ENCODE measurements around the gene CLEC4E. TPM values are rescaled to one million over a fixed set of nuclear protein-coding genes. Genes with fewer than 3 reads are reported as not detected.
"Not testable (repeated sequence)": the region's sequence is repeated elsewhere in the genome, so short reads cannot be mapped to it uniquely, and the experiment has no call there.

The CLEC4E gene
- polyA plus RNA-seq, 1 donor = not detected

DNA sequence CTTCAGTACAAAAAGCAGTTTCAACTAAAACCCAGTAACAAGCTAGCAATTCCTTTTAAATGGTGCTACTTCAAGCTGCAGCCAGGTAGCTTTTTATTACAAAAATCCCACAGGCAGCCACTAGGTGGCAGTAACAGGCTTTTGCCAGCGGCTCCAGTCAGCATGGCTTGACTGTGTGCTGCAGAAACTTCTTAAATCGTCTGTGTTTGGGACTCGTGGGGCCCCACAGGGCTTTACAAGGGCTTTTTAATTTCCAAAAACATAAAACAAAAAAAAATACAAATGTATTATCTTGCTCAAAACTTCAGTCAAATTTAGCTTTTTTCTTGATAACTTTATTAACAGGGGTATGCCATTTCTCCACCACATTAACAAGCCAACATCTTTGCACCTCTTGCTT is 3.6 kb upstream of the CLEC4E start:
- Histone ChIP-seq H3K27me3 (ENCODE audit: control insufficient read depth, insufficient read depth, low read length) (peaks cover 2% of the 10 kb centered on the region), H3K27ac (ENCODE audit: low read length) (no peak overlapping the region), H3K36me3 (ENCODE audit: control insufficient read depth, insufficient read depth, low read length) (no peaks in the 10 kb centered on the region), H3K4me1 (ENCODE audit: control insufficient read depth, insufficient read depth, low read length) (no peaks in the 10 kb centered on the region), H3K4me3 (ENCODE audit: low read length) (no peak overlapping the region), H3K9me3 (ENCODE audit: control insufficient read depth, low read depth, low read length) (no peaks in the 10 kb centered on the region)
- no CpG with 5 or more reads among the region's 3 CpGs for WGBS (ENCODE audit: insufficient coverage, low lambda C conversion rate)
- DNase-seq = peak; percentile 45 to 58

DNA sequence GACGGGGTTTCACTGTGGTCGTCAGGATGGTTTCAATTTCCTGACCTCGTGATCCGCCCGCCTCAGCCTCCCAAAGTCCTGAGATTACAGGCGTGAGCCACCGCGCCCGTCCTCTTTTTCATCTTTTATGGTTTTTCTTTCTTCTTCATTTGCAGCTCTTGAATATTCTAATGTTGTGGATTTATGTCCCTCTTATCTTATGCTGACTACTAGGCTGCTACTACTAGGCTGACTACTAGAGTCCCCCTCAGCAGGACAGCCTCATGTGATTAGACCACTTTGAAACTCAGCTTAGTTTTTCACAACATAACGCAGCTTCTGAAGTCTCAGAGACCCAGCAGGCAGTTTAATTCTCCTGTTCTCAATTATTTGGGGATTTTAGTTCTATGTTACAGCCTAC is 857 bp upstream of the CLEC4E start:
- Histone ChIP-seq H3K27ac (ENCODE audit: low read length) (no peak overlapping the region), H3K4me1 (ENCODE audit: control insufficient read depth, insufficient read depth, low read length) (no peaks in the 10 kb centered on the region)

DNA sequence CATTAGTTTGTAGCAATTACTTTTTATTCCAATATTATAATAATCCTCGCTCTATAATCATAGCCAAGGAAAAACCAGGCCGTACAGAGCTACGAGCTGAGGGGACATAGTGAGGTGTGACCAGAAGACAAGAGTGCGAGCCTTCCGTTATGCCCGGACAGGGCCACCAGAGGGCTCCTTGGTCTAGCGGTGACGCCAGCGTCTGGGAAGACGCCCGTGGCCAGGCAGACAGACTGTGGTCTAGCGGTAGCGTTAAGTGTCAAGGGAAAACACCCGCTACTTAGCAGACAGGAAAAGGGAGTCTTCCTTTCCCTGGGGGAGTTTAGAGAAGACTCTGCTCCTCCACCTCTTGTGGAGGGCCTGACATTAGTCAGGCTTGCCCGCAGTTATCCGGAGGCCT is 2.9 kb downstream of the CLEC4E start:
- H3K4me3 ChIP-seq (ENCODE audit: low read length); H3K27me3 ChIP-seq (ENCODE audit: control insufficient read depth, insufficient read depth, low read length); H3K4me1 ChIP-seq (ENCODE audit: control insufficient read depth, insufficient read depth, low read length); H3K27ac ChIP-seq (ENCODE audit: low read length); H3K36me3 ChIP-seq (ENCODE audit: control insufficient read depth, insufficient read depth, low read length); H3K9me3 ChIP-seq (ENCODE audit: control insufficient read depth, low read depth, low read length); DNase-seq: not testable (repeated sequence)
- WGBS (ENCODE audit: insufficient coverage, low lambda C conversion rate) = no CpG with 5 or more reads among the region's 16 CpGs

More for the DNA sequence above, 857 bp upstream of the CLEC4E start:
- Histone ChIP-seq H3K4me3 (ENCODE audit: low read length) (no peak overlapping the region), H3K27me3 (ENCODE audit: control insufficient read depth, insufficient read depth, low read length) (peaks cover 2% of the 10 kb centered on the region), H3K9me3 (ENCODE audit: control insufficient read depth, low read depth, low read length) (no peaks in the 10 kb centered on the region), H3K36me3 (ENCODE audit: control insufficient read depth, insufficient read depth, low read length) (no peaks in the 10 kb centered on the region)
- DNase-seq = no peak
- WGBS (ENCODE audit: insufficient coverage, low lambda C conversion rate) = 100% methylated on average over 3 of the region's 10 CpGs

DNA sequence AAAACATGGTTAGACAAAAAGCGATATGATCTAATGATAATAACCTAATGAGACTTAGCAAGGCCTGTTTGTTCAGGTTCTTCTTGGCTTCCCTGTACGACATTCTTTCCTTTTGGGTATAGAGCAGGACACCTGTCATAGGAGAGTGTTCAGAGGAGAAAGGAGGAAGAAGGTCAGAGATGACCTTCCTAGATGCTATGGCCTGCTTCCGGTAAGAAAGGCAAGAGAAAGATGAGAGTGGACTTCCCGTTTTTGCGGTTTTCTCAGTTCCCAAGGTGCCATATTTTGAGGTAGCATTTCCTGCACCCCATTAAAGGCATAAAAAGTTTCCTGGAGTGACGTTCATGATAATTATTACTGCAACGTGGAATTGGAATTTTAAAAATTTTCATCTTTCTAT is 8.7 kb downstream of the CLEC4E start:
- Histone ChIP-seq H3K27me3 (ENCODE audit: control insufficient read depth, insufficient read depth, low read length) (no peaks in the 10 kb centered on the region), H3K4me1 (ENCODE audit: control insufficient read depth, insufficient read depth, low read length) (no peaks in the 10 kb centered on the region), H3K36me3 (ENCODE audit: control insufficient read depth, insufficient read depth, low read length) (no peaks in the 10 kb centered on the region), H3K4me3 (ENCODE audit: low read length) (no peak overlapping the region), H3K9me3 (ENCODE audit: control insufficient read depth, low read depth, low read length) (no peaks in the 10 kb centered on the region), H3K27ac (ENCODE audit: low read length) (no peak overlapping the region)
- WGBS (ENCODE audit: insufficient coverage, low lambda C conversion rate) = 100% methylated on average over 1 of the region's 7 CpGs
- DNase-seq = no peak

DNA sequence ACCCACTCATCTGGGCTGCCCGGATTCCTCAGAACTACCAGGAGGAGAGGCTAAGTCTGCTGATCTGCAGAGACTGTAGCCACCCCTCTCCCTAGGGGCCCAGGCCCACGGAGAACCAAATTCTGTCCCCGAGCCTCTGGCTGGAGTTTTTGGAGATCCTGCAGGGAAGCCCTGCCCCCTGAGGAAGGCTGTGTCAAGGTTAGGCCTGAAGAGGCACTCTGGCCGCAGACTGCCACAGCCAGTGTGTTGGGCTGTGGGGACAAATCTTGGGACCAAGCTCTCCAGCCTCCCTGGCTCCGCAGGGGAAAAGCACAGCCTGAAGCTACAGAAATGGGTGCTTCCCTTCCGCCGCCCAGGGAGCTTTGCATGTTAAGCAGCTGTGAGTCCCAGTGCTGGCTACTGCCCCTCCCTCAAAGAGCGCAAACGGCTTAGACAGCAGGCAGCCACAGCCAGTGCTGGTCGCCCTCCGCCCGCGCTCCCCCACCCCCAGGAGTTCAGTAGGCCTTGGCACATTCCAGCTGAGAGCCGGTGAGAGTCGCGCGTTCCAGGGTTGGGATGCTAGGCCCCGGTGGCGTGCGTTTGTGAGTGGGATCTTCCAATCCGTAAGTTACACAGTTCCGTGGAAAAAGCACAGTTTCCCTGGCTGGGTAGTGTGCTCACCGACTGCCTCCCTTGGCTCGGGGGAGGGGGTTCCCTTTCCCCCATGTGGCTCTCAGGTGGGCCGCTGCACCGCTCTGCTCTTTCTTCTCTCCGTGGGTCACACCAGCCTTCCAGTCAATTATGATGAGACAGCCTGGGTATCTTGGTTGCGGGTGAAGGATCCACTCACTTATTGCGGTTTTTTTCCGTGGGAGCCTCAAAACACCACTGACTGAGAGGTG is 13.2 kb downstream of the CLEC4E start:
- Histone ChIP-seq H3K9me3 (ENCODE audit: control insufficient read depth, low read depth, low read length) (no peaks in the 10 kb centered on the region), H3K4me3 (ENCODE audit: low read length) (no peak overlapping the region), H3K4me1 (ENCODE audit: control insufficient read depth, insufficient read depth, low read length) (no peaks in the 10 kb centered on the region), H3K36me3 (ENCODE audit: control insufficient read depth, insufficient read depth, low read length) (no peaks in the 10 kb centered on the region), H3K27me3 (ENCODE audit: control insufficient read depth, insufficient read depth, low read length) (no peaks in the 10 kb centered on the region), H3K27ac (ENCODE audit: low read length) (no peak overlapping the region)
- WGBS (ENCODE audit: insufficient coverage, low lambda C conversion rate) = no CpG with 5 or more reads among the region's 30 CpGs
- DNase-seq = no peak

DNA sequence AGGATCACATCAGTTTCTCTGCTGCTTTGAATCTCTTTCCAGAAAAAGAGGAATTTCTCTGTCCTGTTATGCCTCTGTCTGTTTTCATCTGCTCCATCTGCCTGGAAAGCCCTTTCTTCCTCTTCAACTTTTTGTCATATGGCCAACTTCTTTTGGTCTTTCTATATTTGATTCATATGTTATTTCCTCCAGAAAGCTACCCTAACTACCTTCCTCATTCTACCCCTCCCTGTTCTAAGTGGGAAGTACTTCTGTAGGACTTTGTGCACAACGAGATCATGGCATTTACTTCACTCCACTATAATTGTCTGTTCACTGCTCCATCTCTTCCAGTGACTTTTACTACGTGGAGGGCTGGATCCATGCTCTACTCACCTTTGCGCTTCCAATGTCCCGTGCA is 21.5 kb downstream of the CLEC4E start:
- Histone ChIP-seq H3K27ac (ENCODE audit: low read length) (no peak overlapping the region), H3K4me3 (ENCODE audit: low read length) (no peak overlapping the region), H3K4me1 (ENCODE audit: control insufficient read depth, insufficient read depth, low read length) (no peaks in the 10 kb centered on the region), H3K36me3 (ENCODE audit: control insufficient read depth, insufficient read depth, low read length) (no peaks in the 10 kb centered on the region), H3K9me3 (ENCODE audit: control insufficient read depth, low read depth, low read length) (no peaks in the 10 kb centered on the region), H3K27me3 (ENCODE audit: control insufficient read depth, insufficient read depth, low read length) (peaks cover 5% of the 10 kb centered on the region)
- WGBS (ENCODE audit: insufficient coverage, low lambda C conversion rate) = 70% methylated on average over 2 of the region's 4 CpGs
- DNase-seq = no peak

DNA sequence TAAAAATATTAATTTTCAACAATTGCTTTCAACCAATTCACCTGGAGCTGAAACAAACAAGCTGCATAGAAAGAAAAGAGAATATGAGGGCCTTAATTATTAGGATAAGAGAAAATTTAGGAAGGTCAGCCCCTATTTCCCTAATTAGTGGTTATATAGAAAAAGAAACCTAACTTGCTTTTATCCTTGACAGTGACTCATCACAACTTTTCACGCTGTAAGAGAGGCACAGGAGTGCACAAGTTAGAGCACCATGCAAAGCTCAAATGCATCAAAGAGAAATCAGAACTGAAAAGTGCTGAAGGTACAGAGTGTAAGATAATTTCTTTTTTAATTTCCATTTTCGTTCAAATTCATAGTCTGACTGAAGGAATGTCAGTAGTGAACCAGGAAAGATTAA is 22.7 kb downstream of the CLEC4E start:
- H3K4me1 ChIP-seq (ENCODE audit: control insufficient read depth, insufficient read depth, low read length) = no peaks in the 10 kb centered on the region
- H3K36me3 ChIP-seq (ENCODE audit: control insufficient read depth, insufficient read depth, low read length) = no peaks in the 10 kb centered on the region
- no peak overlapping the region for H3K27ac ChIP-seq (ENCODE audit: low read length)
- 71% methylated on average over 1 of the region's 2 CpGs for WGBS (ENCODE audit: insufficient coverage, low lambda C conversion rate)
- no peak overlapping the region for H3K4me3 ChIP-seq (ENCODE audit: low read length)
- no peak for DNase-seq
- no peaks in the 10 kb centered on the region for H3K9me3 ChIP-seq (ENCODE audit: control insufficient read depth, low read depth, low read length)
- peaks cover 5% of the 10 kb centered on the region for H3K27me3 ChIP-seq (ENCODE audit: control insufficient read depth, insufficient read depth, low read length)

DNA sequence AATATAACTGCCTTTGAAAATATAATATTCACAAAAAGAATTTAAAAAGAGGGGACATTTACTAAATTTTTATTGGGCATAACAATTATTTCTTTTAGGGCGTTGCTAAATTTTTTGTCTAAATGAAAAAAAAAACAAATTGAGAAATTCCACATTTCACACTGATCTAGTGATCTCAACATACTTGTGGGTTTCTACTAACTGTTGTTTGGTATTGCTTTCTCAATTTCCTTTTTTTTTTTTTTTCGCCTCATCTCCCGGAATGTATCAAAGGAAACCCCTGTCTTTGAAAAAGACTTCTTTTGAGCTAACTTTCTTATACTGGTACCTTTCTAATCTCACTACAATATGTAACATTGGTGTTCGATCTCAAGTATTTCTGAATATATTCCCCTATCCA is 27.4 kb downstream of the CLEC4E start, which contains the start of gene CLEC4D:
CLEC4D (plus strand) TSS at position 248 of the 400 bp plus-strand sequence. CDS start 230 bp downstream, outside the sequence.
- DNase-seq = no peak
- no peak within 1 kb of the TSS for H3K4me3 ChIP-seq (ENCODE audit: low read length)
- H3K27ac ChIP-seq (ENCODE audit: low read length) = no peak within 1 kb of the TSS
- peaks cover 3% of the 10 kb centered on the region for H3K27me3 ChIP-seq (ENCODE audit: control insufficient read depth, insufficient read depth, low read length)
- H3K4me1 ChIP-seq (ENCODE audit: control insufficient read depth, insufficient read depth, low read length) = no peaks in the 10 kb centered on the region
- no peaks in the 10 kb centered on the region for H3K36me3 ChIP-seq (ENCODE audit: control insufficient read depth, insufficient read depth, low read length)
- no peaks in the 10 kb centered on the region for H3K9me3 ChIP-seq (ENCODE audit: control insufficient read depth, low read depth, low read length)
- WGBS (ENCODE audit: insufficient coverage, low lambda C conversion rate) = 95% methylated on average over 2 of the region's 4 CpGs

DNA sequence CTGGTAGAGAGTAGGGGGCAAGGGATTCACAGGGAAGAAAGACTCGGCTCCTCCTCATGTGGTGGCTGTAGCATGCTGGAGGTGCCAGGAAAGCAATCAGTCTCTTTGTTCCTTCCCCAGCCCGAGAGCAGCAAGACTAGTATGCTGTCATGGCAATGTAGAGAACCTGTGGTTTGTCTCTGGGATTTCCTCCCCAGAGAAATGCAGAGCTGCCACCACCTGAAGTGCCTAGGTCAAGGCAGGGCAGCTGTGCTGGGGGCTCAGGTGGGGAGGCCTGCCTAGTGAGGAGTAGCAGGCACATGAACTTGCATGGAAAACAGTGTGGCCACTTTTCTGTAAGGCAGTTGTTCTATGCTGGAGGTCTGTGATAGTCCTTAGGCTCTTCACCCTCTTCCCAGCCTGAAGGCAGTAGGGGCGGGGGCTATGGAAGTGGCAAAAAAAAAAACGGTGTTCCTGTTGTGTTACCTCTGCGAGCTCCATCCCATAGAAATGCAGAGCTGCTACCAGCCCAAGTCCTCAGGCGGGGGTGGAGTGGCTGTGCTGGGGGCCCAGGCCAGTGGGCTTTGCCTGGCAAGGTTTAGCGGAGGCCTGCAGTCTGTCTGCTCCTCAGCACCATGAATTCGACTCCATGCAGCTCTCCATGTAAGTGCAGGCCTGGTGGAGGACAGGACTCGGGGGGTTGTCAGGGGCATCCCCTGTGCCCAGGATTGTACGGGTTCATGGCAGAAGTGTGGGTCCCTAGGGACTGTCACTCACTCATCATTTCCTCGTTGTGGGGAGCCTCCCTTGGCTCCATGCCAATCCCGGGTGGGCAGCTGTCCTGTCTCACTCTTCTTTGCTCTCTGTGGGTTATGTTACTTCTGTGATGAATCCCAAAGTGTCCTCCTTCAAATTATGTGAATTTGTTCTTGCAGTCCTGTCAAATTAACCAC is 31.5 kb downstream of the CLEC4E start:
- no peak overlapping the region for H3K4me3 ChIP-seq (ENCODE audit: low read length)
- no peak for DNase-seq
- H3K4me1 ChIP-seq (ENCODE audit: control insufficient read depth, insufficient read depth, low read length) = no peaks in the 10 kb centered on the region
- no peaks in the 10 kb centered on the region for H3K36me3 ChIP-seq (ENCODE audit: control insufficient read depth, insufficient read depth, low read length)
- no peak overlapping the region for H3K27ac ChIP-seq (ENCODE audit: low read length)
- H3K27me3 ChIP-seq (ENCODE audit: control insufficient read depth, insufficient read depth, low read length) = peaks cover 4% of the 10 kb centered on the region
- WGBS (ENCODE audit: insufficient coverage, low lambda C conversion rate) = no CpG with 5 or more reads among the region's 12 CpGs
- no peaks in the 10 kb centered on the region for H3K9me3 ChIP-seq (ENCODE audit: control insufficient read depth, low read depth, low read length)

DNA sequence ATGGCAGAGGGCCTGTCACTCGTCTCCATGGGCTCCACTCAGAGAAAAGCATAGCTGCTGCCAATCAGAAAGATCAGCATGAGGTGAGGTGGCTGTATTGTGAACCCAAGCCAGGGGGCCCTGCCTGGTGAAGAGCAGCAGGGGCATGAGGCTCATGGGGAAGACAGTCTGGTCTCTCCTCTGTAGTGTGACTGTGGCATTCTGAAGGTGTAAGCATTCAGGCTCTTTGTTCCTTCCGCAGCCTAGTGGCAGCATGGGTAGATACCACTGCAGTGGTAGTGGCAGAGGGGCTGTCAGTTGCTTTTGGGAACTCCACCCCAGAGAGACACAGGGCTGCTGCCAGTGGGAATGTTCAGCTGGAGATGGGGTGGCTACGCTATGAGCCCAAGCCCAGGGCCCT is 32.5 kb downstream of the CLEC4E start:
- no peak overlapping the region for H3K4me3 ChIP-seq (ENCODE audit: low read length)
- no peak for DNase-seq
- peaks cover 4% of the 10 kb centered on the region for H3K27me3 ChIP-seq (ENCODE audit: control insufficient read depth, insufficient read depth, low read length)
- H3K27ac ChIP-seq (ENCODE audit: low read length) = no peak overlapping the region
- no peaks in the 10 kb centered on the region for H3K9me3 ChIP-seq (ENCODE audit: control insufficient read depth, low read depth, low read length)
- H3K36me3 ChIP-seq (ENCODE audit: control insufficient read depth, insufficient read depth, low read length) = no peaks in the 10 kb centered on the region
- no CpG with 5 or more reads among the region's 3 CpGs for WGBS (ENCODE audit: insufficient coverage, low lambda C conversion rate)
- H3K4me1 ChIP-seq (ENCODE audit: control insufficient read depth, insufficient read depth, low read length) = no peaks in the 10 kb centered on the region

Data from large intestine (tissue), 3 donors.